Measurements from ENCODE around the gene SDHA. TPM values are rescaled to one million over a fixed set of nuclear protein-coding genes. Genes with fewer than 3 reads are reported as not detected.

SDHA gene
- total and polyA plus RNA-seq, 2 of the 13 experiments (the other 11 are each of a cell fraction or from before 2014, with no cell fraction given), result 185 to 240 TPM

- TF ChIP-seq TFAP4 (IDR thresholded peaks at IDR 0.05; ENCODE audit: borderline replicate concordance, low read depth), result no peak
- no peak for TF ChIP-seq ZNF574 (CRISPR knock-in tag; IDR thresholded peaks at IDR 0.05)
- no peak for TF ChIP-seq PRDM15 (CRISPR knock-in tag; IDR thresholded peaks at IDR 0.05)
- no peak for TF ChIP-seq MATR3 (CRISPR knock-in tag; IDR thresholded peaks at IDR 0.05)
- TF ChIP-seq MEIS2 (CRISPR knock-in tag; IDR thresholded peaks at IDR 0.05), result no peak
- TF ChIP-seq ZNF792 (CRISPR knock-in tag; IDR thresholded peaks at IDR 0.05), result no peak
- no peak for TF ChIP-seq ZNF619 (CRISPR knock-in tag; IDR thresholded peaks at IDR 0.05)
- no peak for TF ChIP-seq MED13 (CRISPR knock-in tag; IDR thresholded peaks at IDR 0.05)
These were observed 26.0 kb upstream of the SDHA start (continued) for GRCh38 chr5:191949-192690.
